Activated CD4-positive, alpha-beta memory T cell treated with anti-CD3 and anti-CD28 coated beads for 36 hours (primary cell): Measurements from ENCODE around the gene GAPDH. TPM values are rescaled to one million over a fixed set of nuclear protein-coding genes. Genes with fewer than 3 reads are reported as not detected.
A peak's percentile ranks its signal among the peaks of the same experiment; 100 is the strongest.
"Not testable (repeated sequence)": the region's sequence is repeated elsewhere in the genome, so short reads cannot be mapped to it uniquely, and the experiment has no call there.

ENCODE experiments used
- CTCF ChIA-PET: fragments of 350-600 bp; sonication (Branson Sonifier 250); formaldehyde crosslinking; loops from one replicate; lab custom pipeline; 2021; ENCODE audit warnings: antibody characterized with exemption, inconsistent platforms; lab: Charles Lee
- POLR2A ChIA-PET: fragments of 350-600 bp; sonication (Branson Sonifier 250); formaldehyde crosslinking; loops from one replicate; lab custom pipeline; 2021; ENCODE audit warnings: antibody characterized with exemption; lab: Charles Lee
- DNase-seq: peaks from one replicate; pipeline ENCODE4 v3.0.0-alpha.2; 2020
- H3K27ac Mint-ChIP-seq: one replicate; pipeline ENCODE4 v1.8.0; 2021; ENCODE audit warnings: mixed read lengths
- H3K27me3 Mint-ChIP-seq: one replicate; pipeline ENCODE4 v1.8.0; 2021; ENCODE audit warnings: mixed read lengths
- H3K36me3 Mint-ChIP-seq: one replicate; pipeline ENCODE4 v1.8.0; 2021; ENCODE audit warnings: mixed read lengths
- H3K4me1 Mint-ChIP-seq: one replicate; pipeline ENCODE4 v1.8.0; 2021; ENCODE audit warnings: low read depth, mixed read lengths
- H3K4me3 Mint-ChIP-seq: one replicate; pipeline ENCODE4 v1.8.0; 2021; ENCODE audit warnings: mild to moderate bottlenecking, mixed read lengths
- H3K9me3 Mint-ChIP-seq: one replicate; pipeline ENCODE4 v1.8.0; 2021; ENCODE audit warnings: mixed read lengths
- intact Hi-C: fragments of 100-400 bp; cut with micrococcal nuclease; formaldehyde crosslinking; loops from one replicate; pipeline ENCODE4 v1.15.1; 2023
- total RNA-seq, 2 experiments: library from RNA; stranded (reverse); gene quantifications; one replicate each; pipeline ENCODE4 v1.2.3, GENCODE V29; 2021

The GAPDH gene
- total RNA-seq, 2 experiments from 2014 or later: 5,823 to 5,836 TPM

GRCh38 chr12:6554168-6555017, 20.1 kb downstream of the GAPDH start:
- H3K27ac Mint-ChIP-seq: peak overlapping the region; percentile 60
- POLR2A ChIA-PET: interaction anchor here (1.1 to 6.0 kb wide), 2 partner anchors 16 to 22 kb away, joined by 4 to 54 read pairs; no protein-coding TSS in a partner anchor
- CTCF ChIA-PET: interaction anchor here (0.6 to 6.7 kb wide), 21 partner anchors 10 to 298 kb away, joined by 3 to 52 read pairs (median 5); partner anchors contain the start of genes GAPDH, MLF2, USP5 and VAMP1
- H3K4me3 Mint-ChIP-seq: peak overlapping the region; percentile 85
- H3K36me3 Mint-ChIP-seq: peaks cover 17% of the 10 kb centered on the region
- no peaks in the 10 kb centered on the region for H3K27me3 Mint-ChIP-seq
- no peaks in the 10 kb centered on the region for H3K9me3 Mint-ChIP-seq
- intact Hi-C loops: loop anchor here (1.0 kb wide), 2 partner anchors 14 to 131 kb away; no protein-coding TSS in a partner anchor
- DNase-seq: peak; percentile 86
- H3K4me1 Mint-ChIP-seq: peaks cover 38% of the 10 kb centered on the region

DNA sequence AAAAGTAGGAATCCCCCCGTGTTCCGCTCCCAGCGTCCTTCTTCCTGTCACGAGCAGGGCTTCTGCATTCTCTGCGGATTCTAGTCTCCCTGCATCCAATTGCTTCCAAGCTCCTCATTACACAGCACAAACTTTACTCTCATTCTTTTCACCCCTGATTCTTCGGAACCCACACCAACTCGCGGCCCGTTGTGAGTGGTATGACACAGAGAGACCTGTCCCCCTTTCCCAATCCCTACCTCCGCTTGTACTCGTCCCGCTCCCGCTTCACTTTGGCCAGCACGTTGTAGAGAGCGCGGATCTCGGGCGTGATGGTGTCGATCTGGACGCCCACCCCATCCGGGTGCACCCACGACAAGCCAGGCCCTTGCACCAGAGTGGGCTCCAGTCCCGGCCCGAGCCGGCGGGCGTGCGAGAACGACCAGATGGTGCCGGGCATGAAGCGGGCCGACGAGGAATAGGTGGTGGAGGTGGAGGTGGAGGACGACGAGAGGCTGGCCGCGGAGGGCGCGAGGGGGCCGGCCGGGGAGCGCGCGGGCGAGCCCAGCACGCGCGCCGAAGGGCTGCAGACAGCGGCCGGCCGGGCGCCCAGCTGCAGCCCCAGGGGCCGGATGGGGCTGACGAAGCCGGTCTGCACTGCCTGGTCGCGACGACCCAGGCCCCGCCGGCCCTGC, 20.8 kb downstream of the GAPDH start:
- H3K27me3 Mint-ChIP-seq: no peaks in the 10 kb centered on the region
- ChIA-PET CTCF (interaction anchor here (1.0 to 6.7 kb wide), 12 partner anchors 9 to 198 kb away, joined by 3 to 52 read pairs (median 6); partner anchors contain the start of genes GAPDH, MLF2 and VAMP1), POLR2A (interaction anchor here (6.0 kb wide), 1 partner anchor 17 kb away, joined by 54 read pairs; no protein-coding TSS in a partner anchor)
- H3K27ac Mint-ChIP-seq: peak overlapping the region; percentile 55
- H3K36me3 Mint-ChIP-seq: peaks cover 24% of the 10 kb centered on the region
- peak; percentile 33 for DNase-seq
- peaks cover 45% of the 10 kb centered on the region for H3K4me1 Mint-ChIP-seq
- H3K4me3 Mint-ChIP-seq: peak overlapping the region; percentile 85
- no peaks in the 10 kb centered on the region for H3K9me3 Mint-ChIP-seq
- intact Hi-C loops: no loop called here

- peak overlapping the region; percentile 60 for H3K27ac Mint-ChIP-seq
- not testable (repeated sequence) for DNase-seq, H3K9me3 Mint-ChIP-seq, H3K27me3 Mint-ChIP-seq
- intact Hi-C loops: loop anchor here (1.0 to 2.0 kb wide), 2 partner anchors 12 to 22 kb away; partner anchors contain the start of genes GAPDH and NOP2
- ChIA-PET POLR2A (interaction anchor here (0.6 to 2.2 kb wide), 3 partner anchors 11 to 21 kb away, joined by 3 to 9 read pairs (median 5); no protein-coding TSS in a partner anchor), CTCF (interaction anchor here (1.0 to 6.7 kb wide), 2 partner anchors 9 to 17 kb away, joined by 3 to 52 read pairs; no protein-coding TSS in a partner anchor)
- peaks cover 45% of the 10 kb centered on the region for H3K4me1 Mint-ChIP-seq
- H3K36me3 Mint-ChIP-seq: peaks cover 35% of the 10 kb centered on the region
- peak overlapping the region; percentile 84 for H3K4me3 Mint-ChIP-seq
Measured at GRCh38 chr12:6556496-6556817, 22.1 kb downstream of the GAPDH start.

DNA sequence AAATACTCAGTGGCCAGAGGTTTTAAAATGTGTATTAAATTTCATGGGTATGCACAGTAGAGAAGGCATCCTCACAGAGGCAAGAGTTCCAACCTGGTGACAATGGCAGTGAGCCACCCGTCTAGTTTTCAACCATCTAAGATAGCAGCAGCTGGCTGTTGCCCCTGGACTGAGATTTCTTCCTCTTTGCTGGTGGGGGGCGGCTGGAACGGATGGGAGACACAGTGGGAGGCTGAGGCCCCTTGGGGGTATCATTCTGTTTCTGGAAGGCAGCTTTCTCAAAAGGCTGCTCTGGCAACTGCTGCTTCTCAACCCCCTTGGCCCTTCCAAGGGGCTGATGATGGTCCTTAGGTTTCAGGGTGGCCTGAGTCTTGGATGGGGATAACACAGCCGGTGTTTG, 22.5 kb downstream of the GAPDH start:
- DNase-seq: no peak
- POLR2A ChIA-PET: interaction anchor here (1.5 to 2.2 kb wide), 2 partner anchors 18 to 22 kb away, joined by 5 to 9 read pairs; no protein-coding TSS in a partner anchor
- intact Hi-C loops: loop anchor here (1.0 to 2.0 kb wide), 2 partner anchors 11 to 22 kb away; partner anchors contain the start of genes GAPDH and NOP2
- Mint-ChIP-seq H3K27ac (peak overlapping the region; percentile 60), H3K27me3 (no peaks in the 10 kb centered on the region), H3K9me3 (no peaks in the 10 kb centered on the region), H3K4me1 (peaks cover 43% of the 10 kb centered on the region), H3K4me3 (peak overlapping the region; percentile 26), H3K36me3 (peaks cover 38% of the 10 kb centered on the region)
- CTCF ChIA-PET: interaction anchor here (0.6 to 6.7 kb wide), 5 partner anchors 9 to 91 kb away, joined by 3 to 52 read pairs (median 3); no protein-coding TSS in a partner anchor

GRCh38 chr12:6558014-6558760, 23.9 kb downstream of the GAPDH start:
- CTCF ChIA-PET: interaction anchor here (0.6 to 1.7 kb wide), 16 partner anchors 8 to 134 kb away, joined by 3 to 8 read pairs (median 3); partner anchors contain the start of gene NOP2
- H3K4me3 Mint-ChIP-seq, H3K9me3 Mint-ChIP-seq, intact Hi-C loops, H3K27me3 Mint-ChIP-seq: not testable (repeated sequence)
- peak; percentile 65 for DNase-seq
- Mint-ChIP-seq H3K27ac (peak overlapping the region; percentile 42), H3K4me1 (peaks cover 30% of the 10 kb centered on the region), H3K36me3 (peaks cover 49% of the 10 kb centered on the region)
- POLR2A ChIA-PET: interaction anchor here (0.6 to 2.2 kb wide), 5 partner anchors 19 to 321 kb away, joined by 3 to 9 read pairs (median 5); no protein-coding TSS in a partner anchor

DNA sequence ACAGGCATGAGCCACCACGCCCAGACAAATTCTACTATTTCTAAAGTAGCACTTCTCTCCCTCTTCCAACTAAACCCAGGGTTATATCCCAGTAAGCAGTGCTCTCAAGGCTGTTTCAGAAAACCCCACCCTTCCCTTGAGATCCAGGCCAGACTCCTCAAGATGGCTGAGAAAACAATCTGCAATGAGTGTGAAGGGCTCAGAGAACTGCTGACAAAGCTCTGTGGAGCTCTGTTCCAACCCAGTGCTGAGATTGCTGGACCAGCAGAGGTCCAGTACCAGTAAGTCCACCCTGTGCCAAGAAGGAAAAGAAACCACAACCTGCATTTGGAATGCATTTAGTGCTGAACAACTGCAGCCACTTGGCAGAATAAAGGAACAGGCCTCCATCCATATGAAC, 25.2 kb downstream of the GAPDH start:
- intact Hi-C loops: no loop called here
- no peak for DNase-seq
- Mint-ChIP-seq H3K9me3 (no peaks in the 10 kb centered on the region), H3K27ac (no peak overlapping the region), H3K4me3 (no peak overlapping the region), H3K4me1 (peaks cover 24% of the 10 kb centered on the region), H3K36me3 (peaks cover 54% of the 10 kb centered on the region), H3K27me3 (no peaks in the 10 kb centered on the region)
- POLR2A ChIA-PET: interaction anchor here (1.3 kb wide), 1 partner anchor 27 kb away, joined by 3 read pairs; no protein-coding TSS in a partner anchor
- CTCF ChIA-PET: interaction anchor here (0.7 to 1.6 kb wide), 4 partner anchors 9 to 136 kb away, joined by 3 read pairs; no protein-coding TSS in a partner anchor

DNA sequence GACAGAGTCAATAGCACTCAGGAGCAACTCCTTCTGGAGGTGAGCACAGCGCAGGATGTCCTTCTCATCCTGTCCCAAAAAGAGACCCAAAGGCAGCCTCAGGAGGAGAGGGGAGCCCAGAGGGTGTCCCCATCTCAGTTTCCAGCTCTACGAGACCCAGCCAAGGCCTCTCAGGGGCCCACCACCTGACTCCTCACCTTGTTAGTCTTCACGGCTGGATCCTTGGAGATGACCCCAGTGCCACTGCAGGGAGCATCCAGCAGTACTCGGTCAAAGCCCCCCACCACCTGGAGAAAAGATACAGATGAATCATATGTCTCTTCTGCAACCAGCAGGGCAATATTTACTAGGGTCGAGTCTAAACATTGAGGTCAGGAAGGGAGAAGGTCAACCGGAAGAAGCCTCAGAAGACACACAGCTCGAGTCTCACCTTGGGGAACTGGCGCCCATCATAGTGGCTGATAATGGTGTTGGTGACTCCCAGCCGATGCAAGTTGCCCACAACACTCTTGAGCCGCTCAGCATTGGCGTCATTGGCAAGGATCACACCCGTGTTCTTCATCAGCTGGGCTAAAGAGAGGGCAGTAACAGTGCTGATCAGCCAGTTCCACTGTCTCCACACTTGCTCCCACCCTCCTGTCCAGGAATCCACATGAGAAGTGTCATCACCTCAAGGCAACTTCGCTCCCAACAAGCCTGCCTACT, 26.3 kb downstream of the GAPDH start:
- Mint-ChIP-seq H3K27ac (no peak overlapping the region), H3K4me3 (no peak overlapping the region), H3K9me3 (no peaks in the 10 kb centered on the region), H3K4me1 (peaks cover 23% of the 10 kb centered on the region), H3K36me3 (peaks cover 60% of the 10 kb centered on the region), H3K27me3 (no peaks in the 10 kb centered on the region)
- intact Hi-C loops: no loop called here
- no peak for DNase-seq
- CTCF ChIA-PET: interaction anchor here (1.2 to 1.5 kb wide), 2 partner anchors 10 kb away, joined by 3 to 5 read pairs; no protein-coding TSS in a partner anchor
- POLR2A ChIA-PET: no interaction called here

GRCh38 chr12:6562881-6563280, 28.6 kb downstream of the GAPDH start:
- DNase-seq: no peak
- Mint-ChIP-seq H3K9me3 (no peaks in the 10 kb centered on the region), H3K4me1 (peaks cover 38% of the 10 kb centered on the region), H3K36me3 (peaks cover 68% of the 10 kb centered on the region), H3K4me3 (no peak overlapping the region), H3K27ac (no peak overlapping the region), H3K27me3 (no peaks in the 10 kb centered on the region)
- CTCF ChIA-PET: interaction anchor here (0.6 to 4.5 kb wide), 14 partner anchors 10 to 1356 kb away, joined by 3 to 33 read pairs (median 4); no protein-coding TSS in a partner anchor
- POLR2A ChIA-PET: interaction anchor here (0.9 kb wide), 1 partner anchor 28 kb away, joined by 4 read pairs; the partner anchor contains the start of gene GAPDH
- intact Hi-C loops: loop anchor here (1.0 kb wide), 1 partner anchor 121 kb away; no protein-coding TSS in a partner anchor

- peaks cover 72% of the 10 kb centered on the region for H3K36me3 Mint-ChIP-seq
- CTCF ChIA-PET: interaction anchor here (0.6 to 4.5 kb wide), 19 partner anchors 10 to 1355 kb away, joined by 3 to 33 read pairs (median 4); no protein-coding TSS in a partner anchor
Measured at GRCh38 chr12:6563448-6564050, 29.2 kb downstream of the GAPDH start.

More at GRCh38 chr12:6563448-6564050, 29.2 kb downstream of the GAPDH start:
- H3K27ac Mint-ChIP-seq: no peak overlapping the region
- H3K4me3 Mint-ChIP-seq: no peak overlapping the region
- no peaks in the 10 kb centered on the region for H3K9me3 Mint-ChIP-seq
- no peaks in the 10 kb centered on the region for H3K27me3 Mint-ChIP-seq
- DNase-seq: peak; percentile 75
- intact Hi-C loops: loop anchor here (1.0 kb wide), 1 partner anchor 121 kb away; no protein-coding TSS in a partner anchor
- H3K4me1 Mint-ChIP-seq: peaks cover 42% of the 10 kb centered on the region
- POLR2A ChIA-PET: interaction anchor here (0.9 kb wide), 1 partner anchor 29 kb away, joined by 4 read pairs; the partner anchor contains the start of gene GAPDH
